G401.6 (cell line): ENCODE results near the gene ANAPC7.
"Not testable (repeated sequence)": the region's sequence is repeated elsewhere in the genome, so short reads cannot be mapped to it uniquely, and the experiment has no call there.

Experiments used
- FAIRE-seq: peaks from 2 replicates; lab custom pipeline; 2012; peaks lifted over from hg19 to GRCh38; lab: Jason Lieb, UNC

Gene ANAPC7

GRCh38 chr12:110348431-110349059 lies 55.0 kb downstream of the ANAPC7 start:
- FAIRE-seq: no peak

- FAIRE-seq: no peak
Measured at GRCh38 chr12:110347767-110348166, 55.7 kb downstream of the ANAPC7 start.

DNA sequence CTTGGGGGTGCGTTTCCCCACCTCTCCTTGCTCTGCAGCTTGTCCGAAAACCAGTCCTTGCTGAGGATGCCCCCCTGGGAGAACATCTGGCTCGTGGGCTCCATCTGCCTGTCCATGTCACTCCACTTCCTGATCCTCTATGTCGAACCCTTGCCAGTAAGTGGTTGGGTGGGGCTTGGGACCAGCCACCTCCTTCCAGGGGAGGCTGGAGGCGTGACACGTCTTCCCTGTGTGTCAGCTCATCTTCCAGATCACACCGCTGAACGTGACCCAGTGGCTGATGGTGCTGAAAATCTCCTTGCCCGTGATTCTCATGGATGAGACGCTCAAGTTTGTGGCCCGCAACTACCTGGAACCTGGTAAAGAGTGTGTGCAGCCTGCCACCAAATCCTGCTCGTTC lies 57.5 kb downstream of the ANAPC7 start:
- FAIRE-seq: no peak

DNA sequence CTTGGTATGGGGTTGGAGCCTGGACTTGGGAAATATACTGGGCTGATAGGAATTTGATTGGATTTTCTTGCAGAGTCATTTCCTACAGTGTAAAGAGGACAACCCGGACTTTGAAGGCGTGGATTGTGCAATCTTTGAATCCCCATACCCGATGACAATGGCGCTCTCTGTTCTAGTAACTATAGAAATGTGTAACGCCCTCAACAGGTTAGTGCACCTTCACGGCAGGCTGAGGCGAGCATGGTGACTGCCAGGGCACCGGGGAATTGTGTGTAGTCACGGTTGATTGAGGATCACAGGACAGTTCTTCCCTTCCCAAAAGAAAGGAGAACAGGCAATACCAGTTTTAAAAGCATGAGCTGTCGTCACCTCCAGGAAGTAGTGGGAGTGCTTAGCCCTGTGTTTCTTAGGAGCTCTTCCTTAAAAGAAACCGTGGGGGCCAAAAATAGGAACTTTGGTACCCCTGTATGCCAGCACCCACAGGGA lies 58.3 kb downstream of the ANAPC7 start:
- no peak for FAIRE-seq

GRCh38 chr12:110344657-110345056 lies 58.9 kb downstream of the ANAPC7 start:
- FAIRE-seq: no peak

DNA sequence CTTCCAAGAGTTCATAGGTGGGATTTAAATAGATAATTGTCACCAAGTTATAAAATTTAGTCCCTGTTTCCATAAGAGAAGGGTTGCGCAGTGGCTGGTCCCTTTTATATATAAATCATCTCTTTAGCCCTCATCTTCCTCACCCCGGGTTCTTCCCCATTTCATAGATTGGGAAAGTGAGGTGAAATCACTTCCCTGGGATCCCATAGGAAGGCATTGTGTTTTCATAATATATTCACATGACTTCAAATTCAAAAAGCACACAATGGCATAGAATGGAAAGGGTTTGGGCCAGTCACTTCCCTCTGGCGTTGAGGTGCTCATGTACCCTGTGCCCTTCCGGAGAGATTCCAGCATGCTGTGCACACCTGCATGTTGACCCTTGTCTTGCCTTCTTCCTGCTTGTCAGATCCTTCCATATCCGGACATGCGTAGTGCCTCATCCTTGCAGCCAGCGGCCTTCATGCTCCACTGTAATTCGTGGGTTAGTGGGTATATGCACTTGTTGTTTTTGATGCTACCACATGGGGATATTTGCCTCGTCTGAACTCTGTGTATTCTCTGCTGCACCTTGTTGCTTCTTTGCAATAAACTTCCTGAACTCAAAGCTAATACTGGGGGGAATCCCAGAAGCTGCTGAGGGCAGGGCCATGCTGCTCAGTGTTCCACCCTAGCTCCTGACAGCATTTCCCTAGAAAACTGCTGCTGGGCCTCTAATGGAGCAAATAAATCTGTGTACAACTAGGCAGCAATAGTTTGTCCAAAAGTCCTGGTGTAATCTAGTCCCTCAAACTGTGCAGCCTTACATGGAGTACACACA lies 59.6 kb downstream of the ANAPC7 start:
- no peak for FAIRE-seq

DNA sequence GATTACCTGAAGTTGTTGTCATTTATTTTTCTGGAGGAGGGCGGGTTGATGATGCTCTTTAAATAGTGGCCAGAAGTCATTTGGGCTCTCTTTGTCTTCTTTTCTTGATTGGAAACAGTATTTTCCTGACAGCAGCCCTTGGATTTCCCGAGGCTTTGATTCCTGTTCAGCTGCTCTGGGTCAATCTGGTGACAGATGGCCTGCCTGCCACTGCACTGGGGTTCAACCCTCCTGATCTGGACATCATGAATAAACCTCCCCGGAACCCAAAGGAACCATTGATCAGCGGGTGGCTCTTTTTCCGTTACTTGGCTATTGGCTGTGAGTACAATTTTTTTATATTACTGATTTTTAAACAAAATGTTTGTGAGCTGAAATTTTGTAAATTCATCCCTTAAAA lies 60.4 kb downstream of the ANAPC7 start:
- FAIRE-seq: no peak

- no peak for FAIRE-seq
Measured at GRCh38 chr12:110342157-110342556, 61.4 kb downstream of the ANAPC7 start.

DNA sequence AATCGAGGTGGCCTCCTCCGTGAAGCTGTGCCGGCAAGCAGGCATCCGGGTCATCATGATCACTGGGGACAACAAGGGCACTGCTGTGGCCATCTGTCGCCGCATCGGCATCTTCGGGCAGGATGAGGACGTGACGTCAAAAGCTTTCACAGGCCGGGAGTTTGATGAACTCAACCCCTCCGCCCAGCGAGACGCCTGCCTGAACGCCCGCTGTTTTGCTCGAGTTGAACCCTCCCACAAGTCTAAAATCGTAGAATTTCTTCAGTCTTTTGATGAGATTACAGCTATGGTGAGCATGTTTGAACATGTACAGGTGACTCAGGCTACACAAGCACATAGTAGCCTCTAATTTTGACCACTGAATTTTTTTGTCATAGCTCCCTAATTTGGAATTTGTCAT lies 62.8 kb downstream of the ANAPC7 start:
- FAIRE-seq: no peak

DNA sequence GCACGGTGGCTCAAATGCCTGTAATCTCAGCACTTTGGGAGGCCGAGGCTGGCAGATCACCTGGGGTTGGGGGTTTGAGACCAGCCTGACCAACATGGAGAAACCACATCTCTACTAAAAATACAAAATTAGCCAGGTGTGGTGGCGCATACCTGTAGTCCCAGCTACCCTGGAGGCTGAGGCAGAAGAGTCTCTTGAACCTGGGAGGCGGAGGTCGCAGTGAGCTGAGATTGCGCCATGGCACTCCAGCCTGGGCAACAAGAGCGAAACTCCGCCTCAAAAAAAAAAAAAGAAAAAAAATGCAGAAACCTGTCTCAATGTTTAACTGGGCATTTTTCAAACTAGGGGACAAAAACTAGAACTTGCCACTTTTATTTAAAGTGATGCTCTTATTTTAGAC lies 63.2 kb downstream of the ANAPC7 start:
- FAIRE-seq: not testable (repeated sequence)

DNA sequence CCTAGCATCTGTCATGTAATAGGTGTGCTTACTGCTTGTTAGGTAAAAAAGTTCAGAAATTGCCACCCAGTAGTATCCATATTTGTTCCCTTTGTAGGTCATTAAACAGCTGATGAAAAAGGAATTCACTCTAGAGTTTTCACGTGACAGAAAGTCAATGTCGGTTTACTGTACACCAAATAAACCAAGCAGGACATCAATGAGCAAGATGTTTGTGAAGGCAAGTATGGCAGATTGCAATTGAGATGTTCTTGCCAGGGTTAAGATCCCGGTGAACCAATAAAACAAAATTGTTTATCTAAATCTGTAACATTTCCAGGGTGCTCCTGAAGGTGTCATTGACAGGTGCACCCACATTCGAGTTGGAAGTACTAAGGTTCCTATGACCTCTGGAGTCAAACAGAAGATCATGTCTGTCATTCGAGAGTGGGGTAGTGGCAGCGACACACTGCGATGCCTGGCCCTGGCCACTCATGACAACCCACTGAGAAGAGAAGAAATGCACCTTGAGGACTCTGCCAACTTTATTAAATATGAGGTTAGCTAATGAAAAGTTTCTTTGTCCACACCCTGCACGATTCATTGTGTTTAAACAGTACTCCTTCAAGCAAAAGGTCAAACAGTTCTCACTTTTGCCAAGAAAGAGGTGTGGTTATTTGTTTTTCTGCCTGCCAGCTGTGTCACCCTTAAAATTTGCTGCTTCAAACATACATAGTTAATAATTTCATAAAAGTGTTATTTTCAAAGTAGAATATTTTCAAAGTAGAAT lies 64.1 kb downstream of the ANAPC7 start:
- FAIRE-seq: no peak

DNA sequence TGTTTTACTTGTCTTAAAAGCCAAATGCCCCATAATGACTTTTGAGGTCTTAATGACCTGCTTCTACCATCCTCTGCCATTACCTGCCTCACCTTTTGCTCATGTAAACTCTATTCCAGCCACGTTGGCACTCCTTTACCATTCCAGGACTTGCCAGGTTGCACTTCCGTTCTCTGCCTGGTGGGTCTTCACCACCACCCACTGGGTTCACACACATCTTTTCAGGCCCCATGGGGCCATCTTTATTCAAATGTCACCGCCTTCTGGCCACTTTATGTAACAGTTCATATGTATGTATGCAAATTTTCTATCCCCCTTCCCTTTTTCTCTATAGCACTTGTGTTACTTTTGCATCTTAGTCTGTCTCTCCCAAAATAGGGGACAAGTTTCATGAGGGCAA lies 64.8 kb downstream of the ANAPC7 start:
- FAIRE-seq: no peak

- no peak for FAIRE-seq
Measured at GRCh38 chr12:110337912-110338710, 65.4 kb downstream of the ANAPC7 start.

DNA sequence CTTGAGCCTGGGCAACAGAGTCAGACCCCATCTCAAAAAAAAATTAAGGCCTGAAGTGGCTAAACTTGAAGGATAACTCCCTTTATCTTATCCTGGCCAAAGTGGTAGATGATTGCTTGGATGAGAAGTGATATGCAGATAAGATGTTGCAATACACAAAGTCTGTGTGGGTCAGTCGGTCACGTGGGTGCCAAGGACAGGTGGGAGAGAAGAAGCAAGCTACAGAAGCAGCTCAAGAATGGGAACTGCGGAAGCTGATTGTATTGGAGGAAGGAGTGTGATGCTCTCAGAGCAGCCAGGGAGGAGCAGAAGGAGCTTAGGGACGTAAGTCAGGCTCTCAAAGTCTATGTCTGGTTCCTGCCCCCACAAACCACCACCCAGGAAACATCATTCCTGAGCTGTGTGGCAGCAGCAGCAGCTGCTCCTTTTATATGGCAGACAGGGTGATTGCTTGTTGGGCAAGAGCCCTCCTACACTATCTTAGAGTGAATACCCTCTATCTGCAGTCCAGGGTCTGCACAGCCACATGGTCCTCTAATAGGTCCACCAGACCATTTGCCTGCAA lies 67.9 kb downstream of the ANAPC7 start:
- no peak for FAIRE-seq

DNA sequence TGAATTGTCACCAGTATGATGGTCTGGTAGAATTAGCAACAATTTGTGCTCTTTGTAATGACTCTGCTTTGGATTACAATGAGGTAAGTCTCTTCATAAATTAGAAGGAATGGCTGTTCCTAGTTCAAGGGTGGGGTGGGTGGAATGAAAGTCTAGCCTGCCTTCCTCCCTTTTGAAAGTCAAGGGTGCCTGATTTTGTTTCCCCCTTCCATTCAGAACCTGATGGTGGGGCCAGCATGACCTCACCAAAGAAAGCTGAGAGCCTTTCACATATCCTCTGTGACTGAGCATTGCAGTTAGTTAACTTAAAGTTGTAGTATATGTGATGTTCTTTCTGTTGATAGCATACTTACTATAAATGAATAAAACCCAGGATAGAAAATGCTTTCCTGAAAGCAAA lies 70.3 kb downstream of the ANAPC7 start:
- FAIRE-seq: no peak

DNA sequence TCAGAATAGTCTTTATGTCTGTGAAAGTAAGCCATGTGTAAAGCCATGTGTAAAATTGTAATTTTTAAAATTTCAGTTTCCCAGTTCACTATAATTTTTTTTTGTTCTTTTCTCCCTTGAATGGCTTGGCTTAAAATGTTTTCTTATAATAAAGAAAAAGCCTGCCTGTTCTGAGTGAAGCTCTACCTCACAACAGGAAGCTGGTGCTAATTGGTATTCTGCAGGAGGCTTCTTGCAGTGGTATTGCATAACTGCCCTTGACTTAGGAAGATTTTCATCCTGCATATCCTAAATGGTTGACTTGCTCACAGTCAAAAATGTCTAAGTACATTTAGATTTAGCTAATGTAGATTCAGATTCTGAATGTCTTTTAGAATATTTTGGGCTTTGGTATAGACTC lies 73.0 kb downstream of the ANAPC7 start:
- FAIRE-seq: no peak

- FAIRE-seq: no peak
Measured at GRCh38 chr12:110330124-110330523, 73.4 kb downstream of the ANAPC7 start.

DNA sequence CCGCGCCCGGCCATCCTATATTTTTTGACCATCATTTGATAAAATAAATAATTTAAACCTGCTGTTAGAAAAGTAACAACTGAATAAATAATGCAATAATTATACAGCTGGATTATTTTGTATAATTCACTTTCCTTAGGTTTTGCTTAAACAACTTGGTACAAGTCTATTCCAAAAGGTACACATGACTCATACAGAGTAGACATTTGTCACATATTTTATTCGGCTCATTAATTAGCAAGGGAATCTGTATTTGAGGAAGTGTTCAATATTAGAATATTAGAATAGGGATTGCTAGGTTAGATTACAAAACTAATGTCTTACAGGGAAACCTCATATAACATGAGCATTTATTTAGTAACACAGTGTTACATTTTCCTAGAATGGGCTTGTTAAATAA lies 73.8 kb downstream of the ANAPC7 start:
- FAIRE-seq: no peak
